Kidney capillary endothelial cell (primary cell): Measurements from ENCODE around the gene AK8.
"Not testable (repeated sequence)": the region's sequence is repeated elsewhere in the genome, so short reads cannot be mapped to it uniquely, and the experiment has no call there.

Experiments used
- DNase-seq: peaks from one replicate; pipeline ENCODE4 v3.0.0-alpha.2; 2018; ENCODE audit warnings: low spot score

Gene AK8

GRCh38 chr9:132742821-132743311, 135.2 kb downstream of the AK8 start:
- no peak for DNase-seq

GRCh38 chr9:132740526-132741309, 137.4 kb downstream of the AK8 start:
- DNase-seq = no peak

- DNase-seq = no peak
Measured at GRCh38 chr9:132739710-132740310, 138.3 kb downstream of the AK8 start.

GRCh38 chr9:132733260-132733815, 144.7 kb downstream of the AK8 start:
- no peak for DNase-seq

GRCh38 chr9:132732326-132733259, 145.5 kb downstream of the AK8 start:
- DNase-seq = no peak

GRCh38 chr9:132731230-132731629, 146.9 kb downstream of the AK8 start:
- no peak for DNase-seq

- no peak for DNase-seq
Measured at GRCh38 chr9:132730054-132731033, 147.7 kb downstream of the AK8 start.

GRCh38 chr9:132729235-132729890, 148.7 kb downstream of the AK8 start:
- no peak for DNase-seq

GRCh38 chr9:132728497-132728896, 149.6 kb downstream of the AK8 start:
- no peak for DNase-seq

- no peak for DNase-seq
Measured at GRCh38 chr9:132728071-132728470, 150.0 kb downstream of the AK8 start.

GRCh38 chr9:132726576-132727130, 151.4 kb downstream of the AK8 start:
- no peak for DNase-seq

GRCh38 chr9:132725306-132725705, 152.8 kb downstream of the AK8 start:
- no peak for DNase-seq

- no peak for DNase-seq
Measured at GRCh38 chr9:132723809-132724208, 154.3 kb downstream of the AK8 start.

GRCh38 chr9:132722564-132723065, 155.5 kb downstream of the AK8 start:
- DNase-seq = no peak

- DNase-seq = no peak
Measured at GRCh38 chr9:132721661-132722060, 156.4 kb downstream of the AK8 start.

- not testable (repeated sequence) for DNase-seq
Measured at GRCh38 chr9:132718381-132718928, 159.6 kb downstream of the AK8 start.

GRCh38 chr9:132717326-132717945, 160.6 kb downstream of the AK8 start:
- DNase-seq = no peak

GRCh38 chr9:132716007-132716406, 162.1 kb downstream of the AK8 start:
- no peak for DNase-seq

GRCh38 chr9:132712753-132713152, 165.3 kb downstream of the AK8 start:
- no peak for DNase-seq
